Loucy (cell line): ENCODE results near the gene INTS2.

Experiments
- H2AFZ ChIP-seq: fragments of 200-600 bp; sonication (generic); 2 replicates; pipeline ENCODE4 v1.6.0; 2016; ENCODE audit warnings: antibody characterized with exemption, mild to moderate bottlenecking, low read length, moderate library complexity
- H3F3A ChIP-seq: fragments of 200-600 bp; 2 replicates; pipeline ENCODE4 v1.6.0; 2016; ENCODE audit warnings: antibody characterized with exemption, low read depth, mild to moderate bottlenecking
- H3K27me3 ChIP-seq: fragments of 200-600 bp; sonication (generic); 2 replicates; pipeline ENCODE4 v1.6.1; 2014; ENCODE audit warnings: low read length, mild to moderate bottlenecking; ENCODE audit not compliant: insufficient read depth, poor library complexity, severe bottlenecking
- H3K36me3 ChIP-seq: fragments of 200-600 bp; sonication (generic); 2 replicates; pipeline ENCODE4 v1.6.1; 2016; ENCODE audit warnings: low read length; ENCODE audit not compliant: insufficient read depth
- H3K4me1 ChIP-seq: fragments of 200-600 bp; sonication (generic); 2 replicates; pipeline ENCODE4 v1.5.1; 2014; ENCODE audit warnings: low read length, mild to moderate bottlenecking; ENCODE audit not compliant: insufficient read depth, poor library complexity, severe bottlenecking
- H3K4me2 ChIP-seq: fragments of 200-600 bp; sonication (generic); 2 replicates; pipeline ENCODE4 v1.6.0; 2014; ENCODE audit warnings: antibody characterized with exemption, low read length, low read depth, mild to moderate bottlenecking; ENCODE audit not compliant: poor library complexity, severe bottlenecking
- H3K4me3 ChIP-seq: fragments of 200-600 bp; sonication (generic); 2 replicates; pipeline ENCODE4 v1.5.1; 2014; ENCODE audit warnings: low read length, mild to moderate bottlenecking, mixed read lengths; ENCODE audit not compliant: poor library complexity, severe bottlenecking
- H3K79me2 ChIP-seq: fragments of 200-600 bp; sonication (generic); 2 replicates; pipeline ENCODE4 v1.6.1; 2014; ENCODE audit warnings: low read length; ENCODE audit not compliant: insufficient read depth
- H3K9ac ChIP-seq: fragments of 200-600 bp; sonication (generic); 2 replicates; pipeline ENCODE4 v1.6.0; 2014; ENCODE audit warnings: mild to moderate bottlenecking, low read depth, low read length, moderate library complexity; ENCODE audit not compliant: poor library complexity, severe bottlenecking
- H3K9me2 ChIP-seq: fragments of 200-600 bp; sonication (generic); replicated peaks from 2 replicates; pipeline ENCODE4 v1.6.1; 2016; ENCODE audit warnings: low read depth, low read length, mixed read lengths
- H3K9me3 ChIP-seq: fragments of 200-600 bp; sonication (generic); 2 replicates; pipeline ENCODE4 v1.6.1; 2014; ENCODE audit warnings: mild to moderate bottlenecking, antibody characterized with exemption, low read length, low read depth; ENCODE audit not compliant: insufficient read depth
- H4K20me1 ChIP-seq: fragments of 200-600 bp; sonication (generic); 2 replicates; pipeline ENCODE4 v1.6.0; 2014; ENCODE audit warnings: antibody characterized with exemption, low read length, mild to moderate bottlenecking; ENCODE audit not compliant: insufficient read depth, poor library complexity, severe bottlenecking
- CTCF ChIP-seq: fragments of 200-600 bp; sonication (generic); conservative IDR thresholded peaks from 2 replicates; pipeline ENCODE4 v1.5.1; 2014; ENCODE audit warnings: mild to moderate bottlenecking, antibody characterized with exemption, low read length
- EZH2phosphoT487 ChIP-seq: fragments of 200-600 bp; IDR thresholded peaks from 2 replicates; pipeline ENCODE4 v1.6.1; 2018; ENCODE audit warnings: antibody characterized with exemption, mild to moderate bottlenecking, moderate library complexity, borderline replicate concordance

INTS2 gene

GRCh38 chr17:61842899-61843298 lies 84.9 kb downstream of the INTS2 start:
- no peak overlapping the region for H2AFZ ChIP-seq
- H3K4me2 ChIP-seq = no peak overlapping the region
- no peaks in the 10 kb centered on the region for H3K79me2 ChIP-seq
- no peak overlapping the region for H3K4me3 ChIP-seq
- H3F3A ChIP-seq = no peaks in the 10 kb centered on the region
- no peaks in the 10 kb centered on the region for H4K20me1 ChIP-seq
- H3K27me3 ChIP-seq = no peaks in the 10 kb centered on the region
- TF ChIP-seq CTCF = no peak
- TF ChIP-seq EZH2phosphoT487 = no peak
- no peaks in the 10 kb centered on the region for H3K9me2 ChIP-seq
- peaks cover 63% of the 10 kb centered on the region for H3K36me3 ChIP-seq
- H3K9me3 ChIP-seq = no peaks in the 10 kb centered on the region
- no peak overlapping the region for H3K9ac ChIP-seq
- H3K4me1 ChIP-seq = no peaks in the 10 kb centered on the region

GRCh38 chr17:61839300-61839786 lies 88.4 kb downstream of the INTS2 start:
- no peaks in the 10 kb centered on the region for H3K4me1 ChIP-seq
- no peaks in the 10 kb centered on the region for H3K9me3 ChIP-seq
- no peak overlapping the region for H3K4me2 ChIP-seq
- no peaks in the 10 kb centered on the region for H4K20me1 ChIP-seq
- no peaks in the 10 kb centered on the region for H3K27me3 ChIP-seq
- H3K79me2 ChIP-seq = no peaks in the 10 kb centered on the region
- no peak overlapping the region for H3K9ac ChIP-seq
- H3K36me3 ChIP-seq = peaks cover 35% of the 10 kb centered on the region
- no peak overlapping the region for H2AFZ ChIP-seq
- TF ChIP-seq EZH2phosphoT487 = no peak
- TF ChIP-seq CTCF = no peak
- no peaks in the 10 kb centered on the region for H3F3A ChIP-seq
- H3K4me3 ChIP-seq = no peak overlapping the region
- no peaks in the 10 kb centered on the region for H3K9me2 ChIP-seq

GRCh38 chr17:61837175-61838051 lies 90.4 kb downstream of the INTS2 start:
- Histone ChIP-seq H3K4me1 (no peaks in the 10 kb centered on the region), H4K20me1 (no peaks in the 10 kb centered on the region), H3K4me3 (no peak overlapping the region), H3K9me3 (no peaks in the 10 kb centered on the region), H3K9ac (no peak overlapping the region), H3K27me3 (no peaks in the 10 kb centered on the region), H3K79me2 (no peaks in the 10 kb centered on the region), H3K36me3 (peaks cover 18% of the 10 kb centered on the region; the same call in 1 of the 2 replicates), H2AFZ (no peak overlapping the region), H3K9me2 (no peaks in the 10 kb centered on the region), H3K4me2 (no peak overlapping the region), H3F3A (no peaks in the 10 kb centered on the region)
- TF ChIP-seq EZH2phosphoT487 (no peak), CTCF (peak; percentile 72)
